ENCODE measurements around the gene MXD1. TPM values are rescaled to one million over a fixed set of nuclear protein-coding genes. Genes with fewer than 3 reads are reported as not detected.

MXD1 gene
- total RNA-seq, 2 donors from 2014 or later, result 0.73 to 5.5 TPM

- Histone ChIP-seq H3K9ac (ENCODE audit: extremely low read depth, low read length, poor library complexity, severe bottlenecking) (no peak overlapping the region), H3K27ac (ENCODE audit: low read depth, low read length) (no peak overlapping the region), H3K36me3 (ENCODE audit: control insufficient read depth, insufficient read depth, low read length) (no peaks in the 10 kb centered on the region), H3K27me3 (ENCODE audit: control insufficient read depth, insufficient read depth, low read length, poor library complexity, severe bottlenecking) (no peaks in the 10 kb centered on the region), H3K4me3 (ENCODE audit: low read length) (no peak overlapping the region), H3K4me1 (ENCODE audit: control insufficient read depth, insufficient read depth, low read length) (peaks cover 4% of the 10 kb centered on the region), H3K9me3 (ENCODE audit: control insufficient read depth, low read length) (no peaks in the 10 kb centered on the region)
- Mint-ChIP-seq H3K4me3 (no peak overlapping the region), H3K36me3 (ENCODE audit: low read depth) (peaks cover 2% of the 10 kb centered on the region), H3K27me3 (ENCODE audit: insufficient read depth) (no peaks in the 10 kb centered on the region), H3K27ac (no peak overlapping the region), H3K9me3 (no peaks in the 10 kb centered on the region), H3K4me1 (peaks cover 14% of the 10 kb centered on the region)
- no peak for TF ChIP-seq CTCF (conservative IDR thresholded peaks at IDR 0.05)
- 94 to 100% methylated on average over 4 to 5 of the region's 5 CpGs for WGBS, 2 experiments (ENCODE audit: insufficient coverage in 1 of 2, insufficient read length in 1 of 2)
- no peak for DNase-seq
These were observed 73.3 kb downstream of the MXD1 start for GRCh38 chr2:69988086-69988635.

DNA sequence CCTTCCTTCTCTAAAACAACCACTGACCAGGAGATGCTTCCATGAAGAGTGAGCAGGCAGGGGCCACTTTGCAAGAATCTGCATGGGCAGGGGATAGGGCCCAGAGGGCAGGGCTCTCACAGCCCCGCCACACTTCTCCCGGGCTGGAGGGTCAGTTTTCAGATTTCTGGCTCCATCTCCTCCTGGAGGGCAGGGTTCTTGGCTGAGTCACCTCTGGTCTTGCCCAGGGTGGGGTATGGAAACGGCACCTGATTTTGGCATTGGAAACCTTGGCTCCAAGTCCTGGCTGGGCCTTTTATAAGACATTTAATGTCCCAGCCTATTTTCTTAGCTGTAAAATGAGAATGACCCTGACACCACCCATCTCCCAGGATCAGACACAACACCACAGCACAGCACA, 74.1 kb downstream of the MXD1 start:
- peaks cover 4% of the 10 kb centered on the region for H3K27me3 Mint-ChIP-seq (ENCODE audit: insufficient read depth)
- Histone ChIP-seq H3K4me1 (ENCODE audit: control insufficient read depth, insufficient read depth, low read length) (peaks cover 5% of the 10 kb centered on the region), H3K27me3 (ENCODE audit: control insufficient read depth, insufficient read depth, low read length, poor library complexity, severe bottlenecking) (no peaks in the 10 kb centered on the region), H3K36me3 (ENCODE audit: control insufficient read depth, insufficient read depth, low read length) (no peaks in the 10 kb centered on the region), H3K9me3 (ENCODE audit: control insufficient read depth, low read length) (no peaks in the 10 kb centered on the region), H3K27ac (ENCODE audit: low read depth, low read length) (no peak overlapping the region), H3K9ac (ENCODE audit: extremely low read depth, low read length, poor library complexity, severe bottlenecking) (no peak overlapping the region), H3K4me3 (ENCODE audit: low read length) (no peak overlapping the region)
- H3K4me1 Mint-ChIP-seq, result peaks cover 20% of the 10 kb centered on the region
- H3K27ac Mint-ChIP-seq, result no peak overlapping the region
- WGBS, 2 experiments (ENCODE audit: insufficient coverage in 1 of 2, insufficient read length in 1 of 2), result 90% methylated on average over 3 of the region's 3 CpGs
- no peak for TF ChIP-seq CTCF (conservative IDR thresholded peaks at IDR 0.05)
- H3K4me3 Mint-ChIP-seq, result no peak overlapping the region
- peaks cover 2% of the 10 kb centered on the region for H3K36me3 Mint-ChIP-seq (ENCODE audit: low read depth)
- DNase-seq, result no peak
- H3K9me3 Mint-ChIP-seq, result no peaks in the 10 kb centered on the region

DNA sequence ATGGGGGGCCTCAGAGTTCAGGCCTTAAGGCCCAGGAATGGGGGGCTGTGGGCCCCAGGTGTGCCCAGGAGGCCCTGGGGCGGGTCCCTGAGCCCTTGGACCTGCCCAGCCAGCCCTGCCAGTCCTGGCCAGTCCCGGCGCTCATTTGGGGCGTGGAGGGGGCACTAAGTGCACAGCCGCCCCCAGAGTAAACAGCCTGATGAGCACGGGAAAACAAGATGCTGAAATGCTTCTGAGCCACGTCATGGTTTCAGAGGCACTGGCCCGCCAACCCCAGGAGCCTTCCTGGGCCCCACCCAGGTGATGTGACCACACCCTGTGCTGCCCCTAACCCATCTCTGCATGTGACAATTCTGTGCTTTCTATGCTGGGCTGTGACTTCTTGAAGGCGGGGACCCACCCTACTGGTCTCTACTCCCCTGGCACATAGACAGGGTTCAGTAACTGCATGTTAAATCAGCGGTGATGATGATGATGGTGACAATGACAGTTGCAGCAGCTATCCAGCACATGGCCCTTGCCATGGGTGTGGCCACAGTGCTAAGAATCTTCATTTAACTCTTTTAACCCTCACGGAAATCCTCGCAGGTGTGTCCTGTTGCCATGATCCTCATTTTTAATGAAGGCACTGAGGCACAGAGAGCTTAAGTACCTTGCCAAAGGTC, 74.7 kb downstream of the MXD1 start:
- DNase-seq, result no peak

More for the DNA sequence above, 74.7 kb downstream of the MXD1 start:
- H3K27ac ChIP-seq (ENCODE audit: low read depth, low read length), result no peak overlapping the region
- H3K9me3 Mint-ChIP-seq, result no peaks in the 10 kb centered on the region
- peaks cover 9% of the 10 kb centered on the region for H3K27me3 Mint-ChIP-seq (ENCODE audit: insufficient read depth)
- TF ChIP-seq CTCF (conservative IDR thresholded peaks at IDR 0.05), result no peak
- H3K4me1 Mint-ChIP-seq, result peaks cover 21% of the 10 kb centered on the region
- H3K36me3 Mint-ChIP-seq (ENCODE audit: low read depth), result peaks cover 6% of the 10 kb centered on the region
- no peak overlapping the region for H3K9ac ChIP-seq (ENCODE audit: extremely low read depth, low read length, poor library complexity, severe bottlenecking)
- no peak overlapping the region for H3K4me3 ChIP-seq (ENCODE audit: low read length)
- WGBS, 2 experiments (ENCODE audit: insufficient coverage in 1 of 2, insufficient read length in 1 of 2), result 92 to 96% methylated on average over 8 to 12 of the region's 12 CpGs
- H3K27ac Mint-ChIP-seq, result no peak overlapping the region
- H3K4me3 Mint-ChIP-seq, result no peak overlapping the region
- no peaks in the 10 kb centered on the region for H3K27me3 ChIP-seq (ENCODE audit: control insufficient read depth, insufficient read depth, low read length, poor library complexity, severe bottlenecking)
- no peaks in the 10 kb centered on the region for H3K9me3 ChIP-seq (ENCODE audit: control insufficient read depth, low read length)
- no peaks in the 10 kb centered on the region for H3K36me3 ChIP-seq (ENCODE audit: control insufficient read depth, insufficient read depth, low read length)
- peaks cover 5% of the 10 kb centered on the region for H3K4me1 ChIP-seq (ENCODE audit: control insufficient read depth, insufficient read depth, low read length)

Other genes with a start within 250 kb of the MXD1 start
- gene ANXA4, start 173.0 kb upstream of the MXD1 start, total RNA-seq, result 10 to 100 TPM; 18.0 to 21.4 TPM
- gene GMCL1, start 85.4 kb upstream of the MXD1 start, total RNA-seq, result 10 to 100 TPM; 19.7 to 25.5 TPM
- gene SNRNP27, start 21.2 kb upstream of the MXD1 start, total RNA-seq, result 10 to 100 TPM; 56.2 to 64.9 TPM
- gene ASPRV1, start 46.5 kb downstream of the MXD1 start, total RNA-seq, result under 1 TPM; 0.84 to 0.91 TPM
- 100 to 1,000 TPM; 344 to 357 TPM for gene PCBP1, start 172.4 kb downstream of the MXD1 start, total RNA-seq